Measurements from ENCODE around the gene NNMT. TPM values are rescaled to one million over a fixed set of nuclear protein-coding genes. Genes with fewer than 3 reads are reported as not detected.

Gene NNMT
- total and polyA plus RNA-seq, 9 of the 15 experiments (the other 6 are each of a cell fraction or from before 2014, with no cell fraction given) = 6.1 to 15.0 (median 11.2) TPM

DNA sequence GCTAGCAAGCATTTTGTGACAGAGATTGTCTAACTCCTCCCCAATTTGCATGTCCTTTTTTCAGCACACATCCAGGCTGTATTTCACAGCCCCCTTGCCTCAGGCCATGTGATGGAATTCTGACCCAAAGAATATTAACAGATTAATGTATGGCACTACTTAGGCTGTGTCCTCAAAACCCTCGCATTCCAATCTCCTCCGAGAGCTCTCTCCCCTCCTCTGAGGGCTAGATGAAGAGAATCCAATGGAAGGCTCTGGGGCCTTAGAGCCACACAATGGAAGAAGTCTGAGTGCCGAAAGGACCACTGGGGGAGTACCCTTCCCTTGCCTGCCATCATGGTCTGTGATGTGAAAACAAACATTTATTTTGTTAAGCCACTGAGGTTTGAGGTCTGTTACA is 13.7 kb upstream of the NNMT start (continued):
- no peak for TF ChIP-seq TOE1 (IDR thresholded peaks at IDR 0.05; ENCODE audit: borderline replicate concordance)
- TF ChIP-seq TOE1 (CRISPR knock-in tag; IDR thresholded peaks at IDR 0.05; ENCODE audit: borderline replicate concordance, low read depth) = no peak

DNA sequence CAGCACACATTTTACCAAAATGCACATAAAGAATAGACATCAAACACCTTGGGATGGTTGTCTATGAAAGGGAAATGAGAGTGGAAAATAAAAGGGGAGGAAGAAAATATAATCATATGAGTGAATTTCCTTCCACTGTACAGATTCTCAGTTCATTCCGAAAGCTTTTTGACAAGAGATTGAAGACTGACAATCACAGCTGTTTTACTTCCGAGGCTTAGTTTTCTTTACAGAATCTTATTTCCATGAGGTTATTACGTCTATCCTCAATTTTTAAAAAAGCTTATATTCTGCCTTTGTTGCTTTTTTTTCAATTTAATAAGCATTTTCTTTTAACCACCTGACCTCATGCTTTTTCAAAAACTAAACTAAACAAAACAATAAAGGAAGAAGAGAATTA is 12.8 kb upstream of the NNMT start:
- peaks cover 0 to 5% of the 10 kb centered on the region in 2 experiments; a peak in 1 of 5 replicates for H3K27me3 ChIP-seq (ENCODE audit: control insufficient read depth in 2 of 2, insufficient read depth in 2 of 2, low read length in 2 of 2)
- peaks cover 0 to 4% of the 10 kb centered on the region in 2 experiments; a peak in 2 of 5 replicates for H3K4me1 ChIP-seq (replicated peaks in 1 of 2; ENCODE audit: control insufficient read depth in 2 of 2, insufficient read depth in 2 of 2, low read length in 2 of 2)
- no peak overlapping the region for H3K4me3 ChIP-seq
- FAIRE-seq (no peak), DNase-seq (ENCODE audit: extremely low read depth in 1 of 4, low spot score in 3 of 4) (no peak), ATAC-seq (no peak)
- no peaks in the 10 kb centered on the region for H3K36me3 ChIP-seq (ENCODE audit: control insufficient read depth, insufficient read depth, low read length)
- H3K9me3 ChIP-seq (replicated peaks; ENCODE audit: control insufficient read depth, insufficient read depth, low read depth, low read length) = no peaks in the 10 kb centered on the region
- intact Hi-C loops (cut with micrococcal nuclease) = no loop called here
- no peaks in the 10 kb centered on the region for H4K20me1 ChIP-seq (replicated peaks; ENCODE audit: control insufficient read depth, insufficient read depth, low read length)
- no peak overlapping the region for H3K9ac ChIP-seq (ENCODE audit: insufficient read depth in 1 of 2, low read depth in 2 of 2, low read length in 2 of 2)
- no peak overlapping the region for H3K27ac ChIP-seq (ENCODE audit: extremely low read depth, low read depth, low read length)
- CTCF ChIA-PET (ENCODE audit: low intra/inter-chr PET ratio) = interaction anchor here (0.6 kb wide), 1 partner anchor 480 kb away, joined by 3 read pairs; no protein-coding TSS in a partner anchor
- no peaks in the 10 kb centered on the region for H3K79me2 ChIP-seq (ENCODE audit: control insufficient read depth, insufficient read depth, low read length)
- in situ Hi-C loops (cut with MboI) = loop anchor here (10.0 kb wide), 2 partner anchors 481 to 1449 kb away; no protein-coding TSS in a partner anchor
- no peak overlapping the region for H2AFZ ChIP-seq (ENCODE audit: low read depth, low read length)
- no TSS peak for BruUV-seq (replicated peaks)
- WGBS (ENCODE audit: insufficient coverage, low coverage, missing lambda C conversion rate) = 36% methylated on average over 3 of the region's 3 CpGs
- no peaks in the 10 kb centered on the region for H3K9me1 ChIP-seq (ENCODE audit: control insufficient read depth, insufficient read depth, low read length)
- no peak overlapping the region for H3K4me2 ChIP-seq (ENCODE audit: insufficient read depth, low read length)
- TF ChIP-seq MBD2 (IDR thresholded peaks at IDR 0.05; ENCODE audit: borderline replicate concordance, low read depth) = no peak
- TF ChIP-seq ZNF133 (CRISPR knock-in tag; IDR thresholded peaks at IDR 0.05) = no peak
- no peak for TF ChIP-seq ZNF384 (IDR thresholded peaks at IDR 0.05; ENCODE audit: low read depth, low read length)
- no peak for TF ChIP-seq ZNF24 (IDR thresholded peaks at IDR 0.05)
- no peak for TF ChIP-seq ZNF717 (CRISPR knock-in tag; IDR thresholded peaks at IDR 0.05)
- TF ChIP-seq YY1 (IDR thresholded peaks at IDR 0.05; ENCODE audit: borderline replicate concordance in 1 of 3, control insufficient read depth in 1 of 3, extremely low read depth in 1 of 3, insufficient read depth in 3 of 3, insufficient read length in 1 of 3, insufficient replicate concordance in 2 of 3, low read depth in 1 of 3, low read length in 2 of 3) = no peak
- TF ChIP-seq MAZ (CRISPR knock-in tag; conservative IDR thresholded peaks at IDR 0.05 in 1 of 2, IDR thresholded peaks at IDR 0.05 in 1 of 2) = no peak
- TF ChIP-seq, protein P1, sequence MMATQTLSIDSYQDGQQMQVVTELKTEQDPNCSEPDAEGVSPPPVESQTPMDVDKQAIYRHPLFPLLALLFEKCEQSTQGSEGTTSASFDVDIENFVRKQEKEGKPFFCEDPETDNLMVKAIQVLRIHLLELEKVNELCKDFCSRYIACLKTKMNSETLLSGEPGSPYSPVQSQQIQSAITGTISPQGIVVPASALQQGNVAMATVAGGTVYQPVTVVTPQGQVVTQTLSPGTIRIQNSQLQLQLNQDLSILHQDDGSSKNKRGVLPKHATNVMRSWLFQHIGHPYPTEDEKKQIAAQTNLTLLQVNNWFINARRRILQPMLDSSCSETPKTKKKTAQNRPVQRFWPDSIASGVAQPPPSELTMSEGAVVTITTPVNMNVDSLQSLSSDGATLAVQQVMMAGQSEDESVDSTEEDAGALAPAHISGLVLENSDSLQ (IDR thresholded peaks at IDR 0.05) = no peak
- TF ChIP-seq ZC3H11A (IDR thresholded peaks at IDR 0.05; ENCODE audit: low read depth, low read length) = no peak
- TF ChIP-seq EWSR1 (IDR thresholded peaks at IDR 0.05; ENCODE audit: borderline replicate concordance, low read depth, partially characterized antibody) = no peak
- TF ChIP-seq NRF1 (conservative IDR thresholded peaks at IDR 0.05 in 1 of 2, IDR thresholded peaks at IDR 0.05 in 1 of 2) = no peak
- TF ChIP-seq, protein P2, sequence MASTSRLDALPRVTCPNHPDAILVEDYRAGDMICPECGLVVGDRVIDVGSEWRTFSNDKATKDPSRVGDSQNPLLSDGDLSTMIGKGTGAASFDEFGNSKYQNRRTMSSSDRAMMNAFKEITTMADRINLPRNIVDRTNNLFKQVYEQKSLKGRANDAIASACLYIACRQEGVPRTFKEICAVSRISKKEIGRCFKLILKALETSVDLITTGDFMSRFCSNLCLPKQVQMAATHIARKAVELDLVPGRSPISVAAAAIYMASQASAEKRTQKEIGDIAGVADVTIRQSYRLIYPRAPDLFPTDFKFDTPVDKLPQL (IDR thresholded peaks at IDR 0.05; ENCODE audit: extremely low read depth, insufficient read length) = no peak
- no peak for TF ChIP-seq NCOA1 (IDR thresholded peaks at IDR 0.05; ENCODE audit: low read depth)
- POLR2A ChIA-PET = interaction anchor here (0.6 to 1.3 kb wide), 3 partner anchors 68 to 407 kb away, joined by 3 to 4 read pairs (median 3); no protein-coding TSS in a partner anchor

All from K562 (cell line).